Coronary artery (tissue), 2 donors: ENCODE measurements around the gene SCGB1A1.

ENCODE experiments used
- DNase-seq: peaks from one replicate; pipeline ENCODE4 v3.0.0-alpha.2; 2017; ENCODE audit warnings: low spot score
- H3K27ac ChIP-seq, 2 donors: fragments of 200-600 bp; sonication (generic); one replicate each; pipeline ENCODE4 v1.5.1; 2016 to 2019
- H3K4me3 ChIP-seq: fragments of 200-600 bp; sonication (generic); 2 replicates; pipeline ENCODE4 v1.5.1; 2016; ENCODE audit warnings: mild to moderate bottlenecking, moderate library complexity
- TF ChIP-seq, protein P1 (sequence below): fragments of 200-600 bp; sonication (generic); IDR thresholded peaks from one replicate; pipeline ENCODE4 v1.5.1; 2019; ENCODE audit warnings: antibody characterized with exemption

SCGB1A1 gene

DNA sequence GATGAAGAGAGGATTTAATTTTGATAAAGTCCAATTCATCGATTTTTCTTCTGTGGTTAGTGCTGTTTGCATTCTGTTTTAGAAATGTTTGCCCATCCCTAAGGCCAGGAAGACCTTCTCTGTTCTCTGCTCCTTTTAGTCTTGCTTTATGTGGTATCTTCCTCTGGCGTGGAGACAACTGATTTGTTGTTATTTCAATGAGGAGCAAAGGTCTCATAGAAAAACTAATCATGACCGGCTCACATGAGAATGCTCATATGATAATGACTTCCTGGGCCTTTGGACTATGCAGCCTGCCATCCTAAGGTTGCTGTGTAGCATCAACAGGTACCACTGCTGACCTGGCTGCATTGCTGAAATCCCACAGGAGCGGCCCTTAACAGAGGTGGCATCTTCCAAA lies 19.8 kb downstream of the SCGB1A1 start:
- no peak overlapping the region for H3K27ac ChIP-seq

DNA sequence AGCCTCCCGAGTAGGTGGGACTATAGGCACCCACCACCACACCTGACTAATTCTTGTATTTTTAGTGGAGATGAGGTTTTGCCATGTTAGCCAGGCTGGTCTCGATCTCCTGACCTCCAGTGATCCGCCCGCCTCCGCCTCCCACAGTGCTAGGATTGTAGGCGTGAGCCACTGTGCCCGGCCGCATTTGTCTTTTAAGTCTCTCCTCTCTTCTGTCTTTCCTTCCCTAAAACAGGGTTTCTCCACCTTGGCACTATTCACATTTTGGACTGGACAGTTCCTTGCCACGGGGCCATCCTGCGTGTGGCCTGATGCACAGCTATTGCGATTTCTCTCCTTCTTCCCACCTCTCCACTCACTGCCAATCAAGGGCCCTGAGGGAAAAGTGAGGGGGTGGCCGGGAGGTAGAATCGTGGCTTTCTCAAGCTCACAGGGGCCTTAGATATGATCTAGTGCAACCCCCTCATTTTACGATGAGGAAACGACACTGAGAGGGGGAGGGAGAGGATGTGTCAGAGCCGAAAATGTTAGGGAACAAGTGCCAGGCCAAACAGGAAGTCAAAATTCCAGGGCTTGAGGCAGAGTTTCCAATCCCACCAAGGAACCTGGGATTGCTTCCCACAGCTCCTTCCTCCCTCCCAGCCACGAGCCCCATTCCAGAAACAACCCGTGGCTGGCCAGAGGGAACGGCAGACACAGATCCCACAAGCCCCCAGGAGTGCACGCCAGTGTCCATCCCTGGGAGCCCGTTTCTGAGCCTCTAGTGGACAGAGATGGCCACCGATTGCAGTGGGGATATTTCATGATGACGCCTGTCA lies 21.2 kb downstream of the SCGB1A1 start:
- peak overlapping the region; percentile 69 to 86 for H3K27ac ChIP-seq
- DNase-seq = peak; percentile 82

More for the DNA sequence above, 19.8 kb downstream of the SCGB1A1 start:
- no peak for DNase-seq
- H3K4me3 ChIP-seq = no peak overlapping the region
- TF ChIP-seq, protein P1, sequence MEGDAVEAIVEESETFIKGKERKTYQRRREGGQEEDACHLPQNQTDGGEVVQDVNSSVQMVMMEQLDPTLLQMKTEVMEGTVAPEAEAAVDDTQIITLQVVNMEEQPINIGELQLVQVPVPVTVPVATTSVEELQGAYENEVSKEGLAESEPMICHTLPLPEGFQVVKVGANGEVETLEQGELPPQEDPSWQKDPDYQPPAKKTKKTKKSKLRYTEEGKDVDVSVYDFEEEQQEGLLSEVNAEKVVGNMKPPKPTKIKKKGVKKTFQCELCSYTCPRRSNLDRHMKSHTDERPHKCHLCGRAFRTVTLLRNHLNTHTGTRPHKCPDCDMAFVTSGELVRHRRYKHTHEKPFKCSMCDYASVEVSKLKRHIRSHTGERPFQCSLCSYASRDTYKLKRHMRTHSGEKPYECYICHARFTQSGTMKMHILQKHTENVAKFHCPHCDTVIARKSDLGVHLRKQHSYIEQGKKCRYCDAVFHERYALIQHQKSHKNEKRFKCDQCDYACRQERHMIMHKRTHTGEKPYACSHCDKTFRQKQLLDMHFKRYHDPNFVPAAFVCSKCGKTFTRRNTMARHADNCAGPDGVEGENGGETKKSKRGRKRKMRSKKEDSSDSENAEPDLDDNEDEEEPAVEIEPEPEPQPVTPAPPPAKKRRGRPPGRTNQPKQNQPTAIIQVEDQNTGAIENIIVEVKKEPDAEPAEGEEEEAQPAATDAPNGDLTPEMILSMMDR = no peak

DNA sequence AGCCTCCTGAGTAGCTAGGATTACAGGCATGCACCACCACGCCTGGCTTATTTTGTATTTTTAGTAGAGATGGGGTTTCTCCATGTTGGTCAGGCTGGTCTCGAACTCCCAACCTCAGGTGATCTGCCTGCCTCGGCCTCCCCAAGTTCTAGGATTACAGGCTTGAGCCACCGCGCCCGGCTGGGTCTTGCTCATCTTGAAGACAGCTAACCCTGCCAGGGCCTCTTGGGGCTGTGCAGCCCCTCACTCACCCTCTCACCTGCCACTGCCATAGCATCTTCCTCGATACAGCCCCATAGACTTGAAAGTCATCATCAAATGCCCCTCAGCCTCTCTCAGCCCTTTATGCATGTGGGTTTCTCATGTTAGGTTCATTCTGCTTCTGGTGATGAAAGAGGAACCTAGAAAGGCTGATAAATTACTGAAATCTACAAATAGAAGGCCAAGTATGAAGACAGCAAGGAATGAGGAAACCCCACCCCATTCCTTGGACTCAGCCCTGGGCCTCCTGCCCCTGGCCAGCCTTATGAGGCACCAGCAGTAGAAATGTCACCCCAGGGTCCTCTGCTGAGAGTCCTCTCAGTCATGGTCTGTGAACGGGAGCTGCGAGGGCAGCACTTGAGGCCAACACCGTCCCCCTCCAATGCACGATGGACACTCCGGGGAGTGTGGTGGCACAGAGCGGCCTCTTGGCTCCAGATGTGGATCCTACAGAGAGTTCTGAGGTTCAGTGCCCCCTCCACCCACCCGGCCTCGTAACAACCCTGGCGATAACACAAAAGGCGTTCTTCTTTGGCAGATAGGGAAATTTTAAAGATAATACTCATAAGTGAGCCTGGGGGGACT lies 24.8 kb downstream of the SCGB1A1 start:
- DNase-seq = peak; percentile 80

More for the DNA sequence above, 21.2 kb downstream of the SCGB1A1 start:
- H3K4me3 ChIP-seq = peak overlapping the region; percentile 50
- TF ChIP-seq, protein P1 = no peak

DNA sequence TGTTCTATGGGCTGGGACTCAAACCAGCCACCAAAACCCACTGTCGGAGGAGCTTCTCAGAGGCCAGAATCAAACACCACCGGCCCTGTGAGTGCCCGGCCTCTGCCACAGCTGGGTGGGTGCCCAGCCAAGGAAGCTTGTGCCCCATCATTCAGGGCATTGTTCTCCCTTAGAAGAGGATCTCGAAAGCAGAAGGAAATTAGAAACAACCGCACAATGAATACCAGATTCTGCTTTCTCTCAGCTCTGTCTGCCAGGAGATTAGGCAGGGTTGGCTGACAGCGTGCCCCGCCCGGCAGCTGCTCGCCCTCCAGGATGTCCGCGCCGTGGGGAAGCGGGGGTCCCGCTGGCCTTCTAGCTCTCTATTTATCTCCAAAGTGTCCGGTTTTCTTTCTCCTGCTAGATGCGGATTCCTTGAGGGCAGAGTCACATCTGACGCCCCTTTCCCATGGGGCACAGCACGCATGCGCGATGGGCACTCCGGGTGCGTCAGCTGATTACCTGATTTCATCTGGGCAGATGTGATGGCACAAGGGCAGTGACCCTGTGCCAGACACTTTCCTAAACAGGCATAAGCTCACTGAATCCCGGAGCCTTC lies 25.5 kb downstream of the SCGB1A1 start:
- peak overlapping the region; percentile 79 to 86 for H3K27ac ChIP-seq
- TF ChIP-seq, protein P1 = no peak
- peak; percentile 90 for DNase-seq
- peak overlapping the region; percentile 71 for H3K4me3 ChIP-seq

More for the DNA sequence above, 24.8 kb downstream of the SCGB1A1 start:
- TF ChIP-seq, protein P1 = no peak
- Histone ChIP-seq H3K4me3 (peak overlapping the region; percentile 71), H3K27ac (peak overlapping the region; percentile 79 to 86)

DNA sequence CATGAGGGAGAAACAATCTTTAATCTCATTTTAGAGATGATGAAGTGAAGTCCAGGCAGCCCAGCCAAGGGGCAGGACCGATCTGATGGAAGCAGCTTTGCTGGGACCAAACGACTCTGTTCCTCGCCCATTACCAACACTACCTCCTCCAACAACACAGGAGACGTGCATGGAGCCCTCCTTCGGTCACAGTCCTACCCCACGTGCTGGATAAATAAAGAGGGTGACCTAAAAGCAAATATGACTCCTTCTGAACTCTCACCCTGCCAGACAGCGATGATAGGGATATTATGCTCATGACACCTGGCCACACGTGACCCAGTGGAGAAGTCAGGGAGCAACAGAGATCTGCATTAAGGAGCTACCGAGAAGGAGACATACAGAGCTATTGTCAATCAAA lies 26.0 kb downstream of the SCGB1A1 start:
- Histone ChIP-seq H3K27ac (peak overlapping the region; percentile 79 to 86), H3K4me3 (peak overlapping the region; percentile 71)
- DNase-seq = no peak
- TF ChIP-seq, protein P1 = no peak

DNA sequence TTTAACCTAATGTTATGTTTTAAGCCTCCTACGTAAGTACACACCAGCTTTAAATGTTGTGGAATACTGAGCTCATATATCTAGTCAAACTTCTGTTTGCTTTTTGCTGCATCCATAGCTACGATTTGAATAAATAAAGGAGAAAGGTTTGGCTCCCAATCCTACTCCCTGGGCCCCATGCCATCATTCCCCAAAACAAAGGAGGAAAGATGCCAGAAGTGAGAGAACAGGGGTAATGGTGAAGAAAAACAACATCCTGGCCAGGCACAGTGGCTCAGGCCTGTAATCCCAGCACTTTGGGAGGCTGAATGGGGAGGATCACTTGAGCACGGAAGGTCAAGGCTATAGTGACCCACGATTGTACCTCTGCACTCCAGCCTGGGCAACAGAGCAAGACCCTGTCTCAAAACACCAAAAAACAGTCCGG lies 26.5 kb downstream of the SCGB1A1 start:
- peak overlapping the region; percentile 79 to 86 for H3K27ac ChIP-seq
- TF ChIP-seq, protein P1 = no peak
- no peak overlapping the region for H3K4me3 ChIP-seq
- DNase-seq = peak; percentile 84
